ENCODE measurements around the gene RNF208. TPM values are rescaled to one million over a fixed set of nuclear protein-coding genes. Genes with fewer than 3 reads are reported as not detected.

RNF208 gene
- total and polyA plus RNA-seq, 4 donors, result 0.28 to 7.1 (median 2.6) TPM

GRCh38 chr9:137188490-137189296 lies 33.3 kb downstream of the RNF208 start, which contains the start of the genes ANAPC2 and SSNA1 (continued):
- TF ChIP-seq MAX (IDR thresholded peaks at IDR 0.05) (no peak), RXRA (IDR thresholded peaks at IDR 0.05) (no peak), HNF4G (IDR thresholded peaks at IDR 0.05) (no peak), ZBTB33 (IDR thresholded peaks at IDR 0.05) (no peak), FOXA2 (IDR thresholded peaks at IDR 0.05) (no peak)

- Histone ChIP-seq H3K4me1 (ENCODE audit: control insufficient read depth in 4 of 4, insufficient read depth in 4 of 4, low read length in 3 of 4) (peaks cover 19 to 50% (median 40%) of the 10 kb centered on the region in 4 donors), H3K9ac (ENCODE audit: low read depth in 1 of 2, low read length in 2 of 2) (peak overlapping the region; percentile 64 to 76), H3K27me3 (ENCODE audit: control insufficient read depth in 4 of 4, insufficient read depth in 4 of 4, low read length in 3 of 4) (no peaks in the 10 kb centered on the region), H3K4me3 (ENCODE audit: low read depth in 1 of 3, low read length in 3 of 3) (peak overlapping the region; percentile 74 to 92 (median 86)), H3K36me3 (ENCODE audit: control insufficient read depth in 4 of 4, insufficient read depth in 3 of 4, low read depth in 1 of 4, low read length in 3 of 4) (peaks cover 9 to 44% (median 11%) of the 10 kb centered on the region in 4 donors), H3K27ac (ENCODE audit: low read depth in 1 of 2, low read length in 2 of 2) (peak overlapping the region; percentile 90 to 92), H3K9me3 (ENCODE audit: control insufficient read depth in 4 of 4, low read length in 3 of 4) (no peaks in the 10 kb centered on the region)
- WGBS, result 0% methylated on average over 31 of the region's 31 CpGs
- TF ChIP-seq MAX (IDR thresholded peaks at IDR 0.05) (no peak), RAD21 (IDR thresholded peaks at IDR 0.05) (no peak), REST (IDR thresholded peaks at IDR 0.05) (no peak), ZBTB33 (IDR thresholded peaks at IDR 0.05) (no peak), JUND (IDR thresholded peaks at IDR 0.05) (no peak)
- DNase-seq (ENCODE audit: low spot score), result no peak
Measured at GRCh38 chr9:137188086-137188489, 34.0 kb downstream of the RNF208 start.

- H3K36me3 ChIP-seq (ENCODE audit: control insufficient read depth in 4 of 4, insufficient read depth in 3 of 4, low read depth in 1 of 4, low read length in 3 of 4), result peaks cover 9 to 51% (median 16%) of the 10 kb centered on the region in 4 donors
- H3K4me3 ChIP-seq (ENCODE audit: low read depth in 1 of 3, low read length in 3 of 3), result peak overlapping the region; percentile 74 to 92 (median 86)
- peak overlapping the region in 1 of 2 donors; percentile 76 for H3K9ac ChIP-seq (ENCODE audit: low read depth in 1 of 2, low read length in 2 of 2)
- DNase-seq (ENCODE audit: low spot score), result no peak
- no peak overlapping the region for H3K27ac ChIP-seq (ENCODE audit: low read depth in 1 of 2, low read length in 2 of 2)
- H3K4me1 ChIP-seq (ENCODE audit: control insufficient read depth in 4 of 4, insufficient read depth in 4 of 4, low read length in 3 of 4), result peaks cover 19 to 50% (median 40%) of the 10 kb centered on the region in 4 donors
- TF ChIP-seq SP1 (IDR thresholded peaks at IDR 0.05) (no peak), RAD21 (IDR thresholded peaks at IDR 0.05) (no peak)
- H3K9me3 ChIP-seq (ENCODE audit: control insufficient read depth in 4 of 4, low read length in 3 of 4), result no peaks in the 10 kb centered on the region
- no peaks in the 10 kb centered on the region for H3K27me3 ChIP-seq (ENCODE audit: control insufficient read depth in 4 of 4, insufficient read depth in 4 of 4, low read length in 3 of 4)
- WGBS, result 81% methylated on average over 15 of the region's 15 CpGs
Measured at GRCh38 chr9:137187386-137187785, 34.7 kb downstream of the RNF208 start.
